Measurements from ENCODE around the gene UPB1. TPM values are rescaled to one million over a fixed set of nuclear protein-coding genes. Genes with fewer than 3 reads are reported as not detected.

Gene UPB1
- total and polyA plus RNA-seq, 10 of the 15 experiments (the other 5 are each of a cell fraction or from before 2014, with no cell fraction given) = 0.89 to 20.5 (median 3.1) TPM

- TF ChIP-seq ZBTB40 (IDR thresholded peaks at IDR 0.05; ENCODE audit: borderline replicate concordance) = no peak
- no peak for TF ChIP-seq CTCF (IDR thresholded peaks at IDR 0.05 in 2 of 3, conservative IDR thresholded peaks at IDR 0.05 in 1 of 3; ENCODE audit: control insufficient read depth in 2 of 3, extremely low read depth in 1 of 3, insufficient read depth in 1 of 3, low read depth in 3 of 3, low read length in 3 of 3)
- TF ChIP-seq RFX5 (IDR thresholded peaks at IDR 0.05; ENCODE audit: low read depth, low read length) = no peak
- TF ChIP-seq USF2 (IDR thresholded peaks at IDR 0.05; ENCODE audit: borderline replicate concordance, low read depth, low read length) = no peak
- TF ChIP-seq CHD1 (IDR thresholded peaks at IDR 0.05; ENCODE audit: low read depth, low read length) = no peak
- TF ChIP-seq CEBPB (IDR thresholded peaks at IDR 0.05; ENCODE audit: borderline replicate concordance in 1 of 2, low read depth in 2 of 2, low read length in 2 of 2) = no peak
- no peak for TF ChIP-seq IKZF2 (IDR thresholded peaks at IDR 0.05)
- no peak for TF ChIP-seq RELB (IDR thresholded peaks at IDR 0.05; ENCODE audit: low read depth)
- TF ChIP-seq FOXK2 (IDR thresholded peaks at IDR 0.05) = no peak
These were observed 41.0 kb downstream of the UPB1 start (continued) for GRCh38 chr22:24536089-24536488.

All from GM12878 (cell line).